ENCODE results near the gene STK10. TPM values are rescaled to one million over a fixed set of nuclear protein-coding genes. Genes with fewer than 3 reads are reported as not detected.

STK10 gene
- total and polyA plus RNA-seq, 9 of the 15 experiments (the other 6 are each of a cell fraction or from before 2014, with no cell fraction given): 0.30 to 6.7 (median 2.4) TPM

DNA sequence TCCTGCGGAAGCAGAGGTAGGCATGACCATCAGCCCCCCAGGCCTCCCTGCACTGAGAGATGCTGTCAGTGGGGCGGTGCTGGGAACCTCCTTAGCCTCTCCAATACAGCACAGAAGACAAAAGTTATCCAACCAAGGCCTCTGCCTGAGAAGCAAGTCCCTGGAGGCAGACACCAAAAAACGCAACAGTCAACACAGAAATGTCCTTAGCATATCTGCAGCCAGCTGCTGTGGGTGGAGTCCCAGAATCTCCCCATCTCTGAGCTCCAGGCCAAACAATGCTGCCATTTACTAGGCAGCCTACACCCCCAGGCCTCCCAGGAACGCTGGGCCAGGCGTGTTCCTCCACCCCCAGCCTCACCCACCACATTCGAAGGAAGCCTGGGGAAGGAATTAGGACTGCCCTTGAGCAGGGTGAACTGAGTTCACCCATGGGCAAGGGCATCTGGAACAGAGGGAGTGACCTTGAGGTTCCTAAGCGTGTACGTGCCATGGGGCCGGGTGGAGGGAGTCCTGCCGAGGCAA, 43.7 kb downstream of the STK10 start (continued):
- TF ChIP-seq, protein P1, sequence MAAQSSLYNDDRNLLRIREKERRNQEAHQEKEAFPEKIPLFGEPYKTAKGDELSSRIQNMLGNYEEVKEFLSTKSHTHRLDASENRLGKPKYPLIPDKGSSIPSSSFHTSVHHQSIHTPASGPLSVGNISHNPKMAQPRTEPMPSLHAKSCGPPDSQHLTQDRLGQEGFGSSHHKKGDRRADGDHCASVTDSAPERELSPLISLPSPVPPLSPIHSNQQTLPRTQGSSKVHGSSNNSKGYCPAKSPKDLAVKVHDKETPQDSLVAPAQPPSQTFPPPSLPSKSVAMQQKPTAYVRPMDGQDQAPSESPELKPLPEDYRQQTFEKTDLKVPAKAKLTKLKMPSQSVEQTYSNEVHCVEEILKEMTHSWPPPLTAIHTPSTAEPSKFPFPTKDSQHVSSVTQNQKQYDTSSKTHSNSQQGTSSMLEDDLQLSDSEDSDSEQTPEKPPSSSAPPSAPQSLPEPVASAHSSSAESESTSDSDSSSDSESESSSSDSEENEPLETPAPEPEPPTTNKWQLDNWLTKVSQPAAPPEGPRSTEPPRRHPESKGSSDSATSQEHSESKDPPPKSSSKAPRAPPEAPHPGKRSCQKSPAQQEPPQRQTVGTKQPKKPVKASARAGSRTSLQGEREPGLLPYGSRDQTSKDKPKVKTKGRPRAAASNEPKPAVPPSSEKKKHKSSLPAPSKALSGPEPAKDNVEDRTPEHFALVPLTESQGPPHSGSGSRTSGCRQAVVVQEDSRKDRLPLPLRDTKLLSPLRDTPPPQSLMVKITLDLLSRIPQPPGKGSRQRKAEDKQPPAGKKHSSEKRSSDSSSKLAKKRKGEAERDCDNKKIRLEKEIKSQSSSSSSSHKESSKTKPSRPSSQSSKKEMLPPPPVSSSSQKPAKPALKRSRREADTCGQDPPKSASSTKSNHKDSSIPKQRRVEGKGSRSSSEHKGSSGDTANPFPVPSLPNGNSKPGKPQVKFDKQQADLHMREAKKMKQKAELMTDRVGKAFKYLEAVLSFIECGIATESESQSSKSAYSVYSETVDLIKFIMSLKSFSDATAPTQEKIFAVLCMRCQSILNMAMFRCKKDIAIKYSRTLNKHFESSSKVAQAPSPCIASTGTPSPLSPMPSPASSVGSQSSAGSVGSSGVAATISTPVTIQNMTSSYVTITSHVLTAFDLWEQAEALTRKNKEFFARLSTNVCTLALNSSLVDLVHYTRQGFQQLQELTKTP (IDR thresholded peaks at IDR 0.05; ENCODE audit: low read depth in 1 of 2, partially characterized antibody in 2 of 2): no peak
- TF ChIP-seq BRCA1 (IDR thresholded peaks at IDR 0.05) (no peak), BRCA1 (CRISPR knock-in tag; IDR thresholded peaks at IDR 0.05) (no peak), MAFF (IDR thresholded peaks at IDR 0.05; ENCODE audit: low read length) (no peak), ZNF217 (CRISPR knock-in tag; IDR thresholded peaks at IDR 0.05) (no peak), ZNF197 (CRISPR knock-in tag; IDR thresholded peaks at IDR 0.05; ENCODE audit: low read depth) (no peak), MIER1 (IDR thresholded peaks at IDR 0.05; ENCODE audit: low read depth) (no peak), ZNF57 (CRISPR knock-in tag; IDR thresholded peaks at IDR 0.05) (no peak), ATF1 (CRISPR knock-in tag; IDR thresholded peaks at IDR 0.05) (no peak), ATF1 (tag; IDR thresholded peaks at IDR 0.05) (0 out of 2 replicates have a peak, but pooled peaks have one; percentile 28), KLF6 (CRISPR knock-in tag; IDR thresholded peaks at IDR 0.05; ENCODE audit: borderline replicate concordance) (no peak), POLR2A (conservative IDR thresholded peaks at IDR 0.05) (no peak)
- TF ChIP-seq, protein P2, sequence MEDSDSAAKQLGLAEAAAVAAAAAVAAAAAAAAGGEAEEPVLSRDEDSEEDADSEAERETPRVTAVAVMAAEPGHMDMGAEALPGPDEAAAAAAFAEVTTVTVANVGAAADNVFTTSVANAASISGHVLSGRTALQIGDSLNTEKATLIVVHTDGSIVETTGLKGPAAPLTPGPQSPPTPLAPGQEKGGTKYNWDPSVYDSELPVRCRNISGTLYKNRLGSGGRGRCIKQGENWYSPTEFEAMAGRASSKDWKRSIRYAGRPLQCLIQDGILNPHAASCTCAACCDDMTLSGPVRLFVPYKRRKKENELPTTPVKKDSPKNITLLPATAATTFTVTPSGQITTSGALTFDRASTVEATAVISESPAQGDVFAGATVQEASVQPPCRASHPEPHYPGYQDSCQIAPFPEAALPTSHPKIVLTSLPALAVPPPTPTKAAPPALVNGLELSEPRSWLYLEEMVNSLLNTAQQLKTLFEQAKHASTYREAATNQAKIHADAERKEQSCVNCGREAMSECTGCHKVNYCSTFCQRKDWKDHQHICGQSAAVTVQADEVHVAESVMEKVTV (CRISPR knock-in tag; IDR thresholded peaks at IDR 0.05): no peak
- TF ChIP-seq, protein P3, sequence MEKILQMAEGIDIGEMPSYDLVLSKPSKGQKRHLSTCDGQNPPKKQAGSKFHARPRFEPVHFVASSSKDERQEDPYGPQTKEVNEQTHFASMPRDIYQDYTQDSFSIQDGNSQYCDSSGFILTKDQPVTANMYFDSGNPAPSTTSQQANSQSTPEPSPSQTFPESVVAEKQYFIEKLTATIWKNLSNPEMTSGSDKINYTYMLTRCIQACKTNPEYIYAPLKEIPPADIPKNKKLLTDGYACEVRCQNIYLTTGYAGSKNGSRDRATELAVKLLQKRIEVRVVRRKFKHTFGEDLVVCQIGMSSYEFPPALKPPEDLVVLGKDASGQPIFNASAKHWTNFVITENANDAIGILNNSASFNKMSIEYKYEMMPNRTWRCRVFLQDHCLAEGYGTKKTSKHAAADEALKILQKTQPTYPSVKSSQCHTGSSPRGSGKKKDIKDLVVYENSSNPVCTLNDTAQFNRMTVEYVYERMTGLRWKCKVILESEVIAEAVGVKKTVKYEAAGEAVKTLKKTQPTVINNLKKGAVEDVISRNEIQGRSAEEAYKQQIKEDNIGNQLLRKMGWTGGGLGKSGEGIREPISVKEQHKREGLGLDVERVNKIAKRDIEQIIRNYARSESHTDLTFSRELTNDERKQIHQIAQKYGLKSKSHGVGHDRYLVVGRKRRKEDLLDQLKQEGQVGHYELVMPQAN (IDR thresholded peaks at IDR 0.05; ENCODE audit: borderline replicate concordance): no peak
- TF ChIP-seq, protein P4, sequence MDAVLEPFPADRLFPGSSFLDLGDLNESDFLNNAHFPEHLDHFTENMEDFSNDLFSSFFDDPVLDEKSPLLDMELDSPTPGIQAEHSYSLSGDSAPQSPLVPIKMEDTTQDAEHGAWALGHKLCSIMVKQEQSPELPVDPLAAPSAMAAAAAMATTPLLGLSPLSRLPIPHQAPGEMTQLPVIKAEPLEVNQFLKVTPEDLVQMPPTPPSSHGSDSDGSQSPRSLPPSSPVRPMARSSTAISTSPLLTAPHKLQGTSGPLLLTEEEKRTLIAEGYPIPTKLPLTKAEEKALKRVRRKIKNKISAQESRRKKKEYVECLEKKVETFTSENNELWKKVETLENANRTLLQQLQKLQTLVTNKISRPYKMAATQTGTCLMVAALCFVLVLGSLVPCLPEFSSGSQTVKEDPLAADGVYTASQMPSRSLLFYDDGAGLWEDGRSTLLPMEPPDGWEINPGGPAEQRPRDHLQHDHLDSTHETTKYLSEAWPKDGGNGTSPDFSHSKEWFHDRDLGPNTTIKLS (IDR thresholded peaks at IDR 0.05; ENCODE audit: borderline replicate concordance, low read depth): no peak
- TF ChIP-seq, protein P5, sequence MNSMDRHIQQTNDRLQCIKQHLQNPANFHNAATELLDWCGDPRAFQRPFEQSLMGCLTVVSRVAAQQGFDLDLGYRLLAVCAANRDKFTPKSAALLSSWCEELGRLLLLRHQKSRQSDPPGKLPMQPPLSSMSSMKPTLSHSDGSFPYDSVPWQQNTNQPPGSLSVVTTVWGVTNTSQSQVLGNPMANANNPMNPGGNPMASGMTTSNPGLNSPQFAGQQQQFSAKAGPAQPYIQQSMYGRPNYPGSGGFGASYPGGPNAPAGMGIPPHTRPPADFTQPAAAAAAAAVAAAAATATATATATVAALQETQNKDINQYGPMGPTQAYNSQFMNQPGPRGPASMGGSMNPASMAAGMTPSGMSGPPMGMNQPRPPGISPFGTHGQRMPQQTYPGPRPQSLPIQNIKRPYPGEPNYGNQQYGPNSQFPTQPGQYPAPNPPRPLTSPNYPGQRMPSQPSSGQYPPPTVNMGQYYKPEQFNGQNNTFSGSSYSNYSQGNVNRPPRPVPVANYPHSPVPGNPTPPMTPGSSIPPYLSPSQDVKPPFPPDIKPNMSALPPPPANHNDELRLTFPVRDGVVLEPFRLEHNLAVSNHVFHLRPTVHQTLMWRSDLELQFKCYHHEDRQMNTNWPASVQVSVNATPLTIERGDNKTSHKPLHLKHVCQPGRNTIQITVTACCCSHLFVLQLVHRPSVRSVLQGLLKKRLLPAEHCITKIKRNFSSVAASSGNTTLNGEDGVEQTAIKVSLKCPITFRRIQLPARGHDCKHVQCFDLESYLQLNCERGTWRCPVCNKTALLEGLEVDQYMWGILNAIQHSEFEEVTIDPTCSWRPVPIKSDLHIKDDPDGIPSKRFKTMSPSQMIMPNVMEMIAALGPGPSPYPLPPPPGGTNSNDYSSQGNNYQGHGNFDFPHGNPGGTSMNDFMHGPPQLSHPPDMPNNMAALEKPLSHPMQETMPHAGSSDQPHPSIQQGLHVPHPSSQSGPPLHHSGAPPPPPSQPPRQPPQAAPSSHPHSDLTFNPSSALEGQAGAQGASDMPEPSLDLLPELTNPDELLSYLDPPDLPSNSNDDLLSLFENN (IDR thresholded peaks at IDR 0.05; ENCODE audit: low read depth in 2 of 2, low read length in 2 of 2): peak in 1 of 2 experiments; percentile 56; a peak in 1 of 4 replicates
